ENCODE results near the gene PRKAR1B. TPM values are rescaled to one million over a fixed set of nuclear protein-coding genes. Genes with fewer than 3 reads are reported as not detected.

The PRKAR1B gene
- total RNA-seq, result 14.2 TPM
- long read RNA-seq, transcript PRKAR1B-201 (11 exons, 2,007 nt), result major isoform, 15 of 50 reads
- long read RNA-seq, transcript PRKAR1B-211 (11 exons, 2,533 nt), result minor isoform, 10 of 50 reads
- long read RNA-seq, partial matches to known transcripts, result 4 of 50 reads
- long read RNA-seq, other reads (novel, unspliced or antisense), result 20 of 50 reads

GRCh38 chr7:727104-727805 is at the start of gene PRKAR1B:
Gene PRKAR1B (minus strand): TSS chr7:727281. CDS start chr7:711505, 15,776 bp downstream.
- Histone ChIP-seq H3K4me3 (peak within 1 kb of the TSS; percentile 87), H3K27me3 (ENCODE audit: low read depth) (no peaks in the 10 kb centered on the region), H3K4me1 (peaks cover 58% of the 10 kb centered on the region), H3K36me3 (peaks cover 8% of the 10 kb centered on the region), H3K9me3 (replicated peaks) (no peaks in the 10 kb centered on the region), H3K27ac (replicated peaks) (peak within 1 kb of the TSS; percentile 82)
- intact Hi-C loops (cut with micrococcal nuclease), result no loop called here
- TF ChIP-seq, protein P1, sequence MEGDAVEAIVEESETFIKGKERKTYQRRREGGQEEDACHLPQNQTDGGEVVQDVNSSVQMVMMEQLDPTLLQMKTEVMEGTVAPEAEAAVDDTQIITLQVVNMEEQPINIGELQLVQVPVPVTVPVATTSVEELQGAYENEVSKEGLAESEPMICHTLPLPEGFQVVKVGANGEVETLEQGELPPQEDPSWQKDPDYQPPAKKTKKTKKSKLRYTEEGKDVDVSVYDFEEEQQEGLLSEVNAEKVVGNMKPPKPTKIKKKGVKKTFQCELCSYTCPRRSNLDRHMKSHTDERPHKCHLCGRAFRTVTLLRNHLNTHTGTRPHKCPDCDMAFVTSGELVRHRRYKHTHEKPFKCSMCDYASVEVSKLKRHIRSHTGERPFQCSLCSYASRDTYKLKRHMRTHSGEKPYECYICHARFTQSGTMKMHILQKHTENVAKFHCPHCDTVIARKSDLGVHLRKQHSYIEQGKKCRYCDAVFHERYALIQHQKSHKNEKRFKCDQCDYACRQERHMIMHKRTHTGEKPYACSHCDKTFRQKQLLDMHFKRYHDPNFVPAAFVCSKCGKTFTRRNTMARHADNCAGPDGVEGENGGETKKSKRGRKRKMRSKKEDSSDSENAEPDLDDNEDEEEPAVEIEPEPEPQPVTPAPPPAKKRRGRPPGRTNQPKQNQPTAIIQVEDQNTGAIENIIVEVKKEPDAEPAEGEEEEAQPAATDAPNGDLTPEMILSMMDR (IDR thresholded peaks at IDR 0.05; ENCODE audit: borderline replicate concordance), result no peak
- no peak for DNase-seq

DNA sequence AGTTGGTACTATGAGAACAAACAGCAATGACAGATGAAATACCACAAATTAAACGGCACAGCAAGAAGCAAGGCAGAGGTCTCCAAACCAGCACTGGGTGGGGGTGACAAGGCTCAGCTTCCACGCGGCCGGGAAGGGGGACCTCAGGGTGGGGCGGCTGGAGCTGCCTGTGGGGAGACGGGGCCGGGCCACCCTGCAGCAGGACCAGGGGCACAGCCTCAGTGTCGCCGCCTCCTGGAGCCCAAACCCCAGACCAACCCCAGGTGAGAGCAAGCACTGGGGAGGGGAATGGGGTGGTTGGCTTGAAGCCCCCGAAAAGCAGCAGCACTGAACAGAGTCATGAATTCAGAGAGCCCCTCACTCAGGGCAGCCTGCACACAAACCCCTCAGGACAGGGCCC is 49.3 kb upstream of the PRKAR1B start:
- H3K27ac ChIP-seq (replicated peaks), result no peak overlapping the region
- intact Hi-C loops (cut with micrococcal nuclease), result no loop called here
- no peak for DNase-seq
- no peaks in the 10 kb centered on the region for H3K9me3 ChIP-seq (replicated peaks)
- TF ChIP-seq, protein P1 (IDR thresholded peaks at IDR 0.05; ENCODE audit: borderline replicate concordance), result no peak
- H3K27me3 ChIP-seq (ENCODE audit: low read depth), result no peaks in the 10 kb centered on the region
- H3K4me3 ChIP-seq, result no peak overlapping the region
- peaks cover 48% of the 10 kb centered on the region for H3K36me3 ChIP-seq
- H3K4me1 ChIP-seq, result peaks cover 40% of the 10 kb centered on the region

GRCh38 chr7:774161-775109 is 47.4 kb upstream of the PRKAR1B start:
- H3K27ac ChIP-seq (replicated peaks), result no peak overlapping the region
- H3K4me3 ChIP-seq, result no peak overlapping the region
- intact Hi-C loops (cut with micrococcal nuclease), result loop anchor here (5.0 kb wide), 1 partner anchor 442 kb away; no protein-coding TSS in a partner anchor
- peaks cover 36% of the 10 kb centered on the region for H3K4me1 ChIP-seq
- no peaks in the 10 kb centered on the region for H3K27me3 ChIP-seq (ENCODE audit: low read depth)
- peak; percentile 58 for DNase-seq
- no peaks in the 10 kb centered on the region for H3K9me3 ChIP-seq (replicated peaks)
- peaks cover 45% of the 10 kb centered on the region for H3K36me3 ChIP-seq
- TF ChIP-seq, protein P1 (IDR thresholded peaks at IDR 0.05; ENCODE audit: borderline replicate concordance), result peak; percentile 94

GRCh38 chr7:773622-773915 is 46.5 kb upstream of the PRKAR1B start:
- Histone ChIP-seq H3K9me3 (replicated peaks) (no peaks in the 10 kb centered on the region), H3K36me3 (peaks cover 38% of the 10 kb centered on the region), H3K4me1 (peaks cover 38% of the 10 kb centered on the region), H3K4me3 (no peak overlapping the region), H3K27ac (replicated peaks) (no peak overlapping the region), H3K27me3 (ENCODE audit: low read depth) (no peaks in the 10 kb centered on the region)
- no peak for DNase-seq
- intact Hi-C loops (cut with micrococcal nuclease), result loop anchor here (5.0 kb wide), 1 partner anchor 441 kb away; no protein-coding TSS in a partner anchor
- TF ChIP-seq, protein P1 (IDR thresholded peaks at IDR 0.05; ENCODE audit: borderline replicate concordance), result no peak

DNA sequence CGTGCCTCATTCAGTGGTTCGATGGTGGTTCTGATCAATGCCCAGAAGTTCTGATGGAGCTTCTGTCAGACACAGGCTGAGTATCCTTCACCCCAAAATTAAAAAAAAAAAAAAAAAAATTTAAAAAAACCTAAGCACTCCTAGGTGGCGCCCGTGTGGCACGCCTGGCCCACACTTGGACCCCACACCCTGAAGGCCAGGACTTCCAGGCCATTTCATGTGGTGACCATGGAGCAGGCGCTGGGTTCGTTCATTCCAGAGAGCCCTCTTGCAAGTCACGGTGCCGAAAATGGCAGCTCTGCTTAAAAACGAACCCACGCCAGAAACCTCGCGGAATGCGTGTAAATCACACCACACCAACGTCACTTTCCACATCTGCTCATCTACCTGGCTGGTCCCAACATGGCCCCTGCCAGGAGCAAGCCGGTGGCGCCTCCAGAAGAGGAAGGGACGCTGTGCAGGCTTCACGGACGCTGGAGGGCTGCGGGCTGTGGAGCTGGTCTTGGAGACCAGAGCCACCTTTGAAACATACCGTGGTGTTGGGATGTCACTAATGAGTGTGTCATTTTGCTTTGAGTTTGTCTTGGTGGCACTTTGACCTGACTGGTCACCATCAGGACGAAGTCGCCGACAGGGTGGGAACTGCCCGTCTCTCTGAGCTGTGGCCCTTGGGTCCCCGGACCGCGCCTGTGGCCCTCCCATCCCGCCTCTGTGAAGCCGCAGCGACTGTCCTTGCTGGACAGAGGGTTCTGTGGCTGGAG is 46.0 kb upstream of the PRKAR1B start:
- DNase-seq, result no peak
- Histone ChIP-seq H3K9me3 (replicated peaks) (no peaks in the 10 kb centered on the region), H3K36me3 (peaks cover 36% of the 10 kb centered on the region), H3K27ac (replicated peaks) (no peak overlapping the region), H3K27me3 (ENCODE audit: low read depth) (no peaks in the 10 kb centered on the region), H3K4me3 (no peak overlapping the region), H3K4me1 (peaks cover 38% of the 10 kb centered on the region)
- TF ChIP-seq, protein P1 (IDR thresholded peaks at IDR 0.05; ENCODE audit: borderline replicate concordance), result no peak
- intact Hi-C loops (cut with micrococcal nuclease), result loop anchor here (5.0 kb wide), 1 partner anchor 441 kb away; no protein-coding TSS in a partner anchor

All from left ventricle myocardium inferior (tissue), 1 donor.